Stimulated activated CD8-positive, alpha-beta memory T cell treated with anti-CD3 and anti-CD28 coated beads, Interleukin-15, amount 100 ng/mL, for 1 hour (primary cell): ENCODE data around the gene PIRT.
A peak's percentile ranks its signal among the peaks of the same experiment; 100 is the strongest.
"Not testable (repeated sequence)": the region's sequence is repeated elsewhere in the genome, so short reads cannot be mapped to it uniquely, and the experiment has no call there.

Source experiments
- DNase-seq: peaks from one replicate; pipeline ENCODE4 v3.0.0-alpha.2; 2020; ENCODE audit warnings: low read depth

Gene PIRT

DNA sequence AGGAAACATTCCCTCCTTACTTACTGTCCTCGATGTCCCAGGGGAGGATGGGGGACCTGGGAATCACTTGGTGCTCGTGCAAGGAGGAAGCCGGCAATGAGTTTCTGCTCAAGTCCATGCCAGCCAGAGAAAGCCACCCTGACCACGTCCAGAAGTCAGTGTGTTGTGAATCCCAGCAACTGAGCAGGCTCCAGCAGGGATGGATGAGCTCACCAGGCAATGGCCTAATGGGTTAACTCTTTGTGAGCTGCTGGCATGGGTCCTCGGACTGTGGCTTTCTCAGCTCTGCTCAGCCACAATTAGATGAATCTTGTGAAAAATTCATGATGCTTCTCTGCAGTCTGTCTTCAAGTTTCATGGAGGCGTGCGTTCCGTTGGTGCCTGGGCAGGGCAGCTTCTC is at the start of gene PIRT:
PIRT (minus strand) TSS at position 167 of the 400 bp plus-strand sequence. CDS start 12,442 bp downstream, outside the sequence.
- no peak for DNase-seq

GRCh38 chr17:10881959-10882358 is 44.1 kb upstream of the PIRT start:
- DNase-seq: no peak

DNA sequence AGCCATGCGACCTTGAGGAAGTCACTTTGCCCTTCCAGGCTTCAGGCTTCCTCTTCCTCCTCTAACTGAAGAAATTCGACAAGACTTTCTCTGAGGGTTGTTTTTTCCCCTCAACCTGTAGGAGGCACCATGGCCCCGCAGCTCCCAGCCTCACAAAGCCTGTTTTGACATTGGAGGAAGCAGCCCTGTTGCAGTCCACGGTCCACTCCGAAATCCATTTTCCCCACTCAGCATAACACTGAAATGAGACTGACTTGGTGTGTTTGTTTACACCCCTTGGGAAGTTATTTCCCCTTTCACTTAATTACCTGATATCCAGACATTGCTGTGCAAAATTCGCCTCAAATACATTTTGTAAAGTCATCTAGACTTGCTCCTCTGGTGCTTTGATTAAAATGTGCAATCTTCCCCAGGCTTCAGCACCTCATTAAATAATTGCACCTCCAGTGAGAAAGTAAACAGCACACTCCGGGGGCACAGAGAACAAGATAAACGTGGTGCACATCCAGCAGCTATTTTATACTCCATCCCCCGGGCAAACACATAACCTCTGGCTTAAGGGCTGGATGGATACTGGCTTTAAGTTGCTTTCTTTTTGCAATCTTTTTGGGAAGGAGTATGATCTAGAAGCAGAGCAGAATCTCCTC is 41.4 kb upstream of the PIRT start:
- no peak for DNase-seq

GRCh38 chr17:10875984-10876555 is 38.2 kb upstream of the PIRT start:
- DNase-seq: no peak

DNA sequence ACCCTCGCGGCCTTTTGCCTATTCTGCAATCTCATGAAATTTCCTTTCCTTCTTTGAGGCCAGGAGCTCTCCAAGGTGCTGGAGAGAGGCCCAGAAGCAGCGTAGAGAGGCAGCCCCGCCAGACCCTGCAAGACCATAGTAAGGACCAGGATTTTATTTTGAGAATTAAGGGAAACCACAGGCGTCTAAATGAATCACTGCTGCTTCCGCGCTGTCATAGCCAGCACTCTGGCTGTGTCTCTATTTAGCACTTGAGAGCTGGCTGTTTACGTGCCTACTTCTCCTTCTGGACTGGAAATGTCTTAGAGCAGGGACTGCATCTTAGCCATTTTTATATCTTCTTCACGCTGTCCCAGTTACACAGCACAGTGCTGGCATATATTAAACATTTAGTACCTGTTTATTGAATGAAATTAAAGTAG is 37.6 kb upstream of the PIRT start:
- no peak for DNase-seq

DNA sequence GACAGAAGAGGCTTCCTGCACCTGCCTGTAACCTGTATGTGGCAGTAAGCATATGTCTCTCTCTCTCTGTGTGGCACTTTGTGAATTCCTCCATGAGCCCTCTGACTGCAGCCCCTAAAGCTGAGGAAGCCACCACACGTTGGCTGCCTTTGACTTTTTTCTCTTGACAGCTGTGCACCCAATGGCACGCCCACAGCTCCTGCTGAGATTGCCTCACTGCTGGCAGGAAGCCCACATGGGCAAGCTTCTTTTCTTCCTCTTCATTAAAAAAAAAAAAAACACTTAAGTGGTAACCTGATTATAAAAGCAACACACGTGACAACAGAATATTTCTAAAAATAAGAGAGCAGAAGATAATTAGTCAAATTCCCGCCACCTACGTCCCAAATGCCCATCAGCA is 34.0 kb upstream of the PIRT start:
- DNase-seq: no peak

GRCh38 chr17:10870336-10871050 is 32.6 kb upstream of the PIRT start:
- no peak for DNase-seq

- not testable (repeated sequence) for DNase-seq
These were observed 30.9 kb upstream of the PIRT start for GRCh38 chr17:10868744-10869143.

DNA sequence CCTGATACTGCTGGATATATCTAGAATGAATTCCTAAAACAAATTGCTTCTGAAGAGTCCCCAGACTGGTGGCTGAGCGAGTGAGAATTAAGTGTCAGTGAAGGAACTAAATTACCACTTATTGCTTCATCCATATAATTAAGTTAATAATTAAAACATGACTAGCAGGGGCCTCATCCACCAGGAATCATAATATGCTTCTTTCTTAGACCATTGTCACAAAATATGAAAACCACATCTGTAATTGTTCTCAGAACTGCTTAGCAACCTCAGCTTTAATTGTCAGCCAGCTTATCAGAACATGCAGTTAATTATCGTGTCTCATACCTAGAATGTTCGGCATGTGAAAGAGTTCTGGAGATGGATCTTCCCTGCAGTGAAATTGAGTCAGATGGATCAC is 21.2 kb upstream of the PIRT start:
- DNase-seq: no peak

GRCh38 chr17:10857976-10858375 is 20.1 kb upstream of the PIRT start:
- DNase-seq: no peak

DNA sequence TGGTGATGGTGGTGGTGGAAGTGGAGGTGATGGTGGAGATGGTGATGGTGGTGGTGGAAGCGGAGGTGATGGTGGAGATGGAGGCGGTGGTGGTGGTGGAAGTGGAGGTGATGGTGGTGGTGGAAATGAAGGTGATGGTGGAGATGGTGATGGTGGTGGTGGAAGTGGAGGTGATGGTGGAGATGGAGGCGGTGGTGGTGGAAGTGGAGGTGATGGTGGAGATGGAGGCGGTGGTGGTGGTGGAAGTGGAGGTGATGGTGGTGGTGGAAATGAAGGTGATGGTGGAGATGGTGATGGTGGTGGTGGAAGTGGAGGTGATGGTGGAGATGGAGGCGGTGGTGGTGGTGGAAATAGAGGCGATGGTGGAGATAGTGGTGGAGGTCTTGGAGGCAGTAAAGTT is 8.7 kb upstream of the PIRT start:
- not testable (repeated sequence) for DNase-seq

GRCh38 chr17:10845388-10845751 is 7.5 kb upstream of the PIRT start:
- no peak for DNase-seq

- peak; percentile 35 for DNase-seq
These were observed 6.9 kb upstream of the PIRT start for GRCh38 chr17:10844621-10845387.

- DNase-seq: no peak
These were observed 5.9 kb upstream of the PIRT start for GRCh38 chr17:10843811-10844210.

DNA sequence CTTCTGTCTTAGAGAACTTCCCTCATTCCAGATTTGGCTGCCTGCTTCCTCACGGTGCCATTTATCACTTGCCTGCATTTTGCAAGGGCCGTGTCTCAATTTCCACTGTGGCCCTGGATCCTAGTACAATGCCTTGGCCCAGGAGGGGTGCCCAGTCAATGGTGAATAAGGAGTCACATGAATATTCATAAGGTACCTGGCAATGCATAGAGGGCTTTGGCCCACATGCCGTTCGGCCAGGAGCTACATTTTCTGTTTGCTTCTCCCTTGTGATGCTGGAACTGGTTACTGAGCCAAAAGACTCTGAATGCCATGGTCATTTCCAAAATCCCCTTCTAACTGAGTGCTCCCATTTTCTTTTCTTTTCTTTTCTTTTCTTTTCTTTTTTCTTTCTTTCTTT is 4.8 kb upstream of the PIRT start:
- DNase-seq: no peak

DNA sequence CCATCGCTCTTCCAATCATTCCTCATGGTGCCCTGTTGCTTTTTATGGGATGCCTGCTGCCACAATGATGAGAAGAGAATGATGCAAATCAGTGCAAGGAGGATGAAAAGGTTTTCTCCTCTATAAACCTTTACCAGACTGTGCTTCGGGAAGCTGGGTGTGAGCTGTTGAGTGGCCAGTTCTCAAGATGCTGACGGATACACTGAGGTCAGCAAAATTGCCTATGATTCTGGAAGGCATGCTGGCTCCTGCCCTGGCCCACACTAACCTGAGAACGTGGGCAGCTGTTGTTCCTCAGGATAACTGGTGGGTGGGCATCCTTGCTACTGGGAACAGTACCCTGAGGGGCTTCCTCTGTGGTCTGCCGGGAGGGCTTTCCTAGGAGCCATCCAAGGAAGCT is 795 bp upstream of the PIRT start:
- no peak for DNase-seq

- DNase-seq: no peak
These were observed 809 bp downstream of the PIRT start for GRCh38 chr17:10836966-10837590.

DNA sequence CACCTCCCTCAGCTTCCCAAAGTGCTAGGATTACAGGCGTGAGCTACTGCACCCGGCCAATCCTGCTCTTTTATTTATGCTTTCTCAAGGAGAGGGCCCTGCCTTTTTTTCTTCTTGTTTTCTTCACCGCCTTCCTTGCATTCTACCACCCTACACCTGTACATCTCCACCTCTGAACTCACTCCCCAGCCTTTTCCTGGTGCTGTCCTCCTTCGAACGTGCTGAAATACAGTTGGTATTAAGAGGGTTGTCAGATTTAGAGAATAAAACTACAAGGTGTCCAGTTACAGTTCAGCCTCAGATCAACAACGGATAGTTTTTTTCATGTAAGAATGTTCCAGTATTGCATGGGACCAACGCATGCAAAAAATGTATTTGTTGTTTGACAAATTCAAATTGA is 1.7 kb downstream of the PIRT start:
- DNase-seq: no peak

- no peak for DNase-seq
These were observed 6.2 kb downstream of the PIRT start for GRCh38 chr17:10831696-10832095.

DNA sequence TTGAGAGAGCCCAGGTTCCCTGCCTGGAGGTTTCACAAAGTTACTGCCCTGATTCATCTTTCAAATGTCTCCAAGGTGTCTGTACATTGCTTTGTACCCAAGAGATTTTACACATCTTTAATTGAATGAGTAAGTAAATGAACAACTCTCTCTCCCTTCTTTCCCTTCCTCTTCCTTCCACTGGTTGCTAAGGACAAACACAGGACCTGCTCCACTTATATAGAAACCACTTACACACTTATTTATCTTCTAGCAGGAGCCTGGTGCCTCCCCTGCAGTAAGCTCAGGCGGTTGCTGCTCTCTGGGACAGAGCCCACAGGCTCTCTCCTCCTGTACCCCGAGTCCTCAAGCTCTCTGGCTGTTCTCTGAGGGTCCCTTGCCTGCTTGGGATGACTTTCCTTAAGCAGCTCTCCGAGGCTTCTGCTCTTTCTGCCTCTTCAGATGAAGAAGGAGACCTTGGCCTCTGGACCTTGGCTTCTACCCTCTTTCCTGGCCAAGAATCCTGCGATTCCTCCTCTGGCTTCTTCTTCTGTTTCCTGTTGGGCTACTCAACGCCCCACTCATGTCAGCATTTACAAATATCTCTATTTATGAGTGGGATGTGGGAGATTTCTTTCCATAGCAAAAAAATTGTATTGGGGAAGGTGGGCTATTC is 9.9 kb downstream of the PIRT start:
- no peak for DNase-seq

DNA sequence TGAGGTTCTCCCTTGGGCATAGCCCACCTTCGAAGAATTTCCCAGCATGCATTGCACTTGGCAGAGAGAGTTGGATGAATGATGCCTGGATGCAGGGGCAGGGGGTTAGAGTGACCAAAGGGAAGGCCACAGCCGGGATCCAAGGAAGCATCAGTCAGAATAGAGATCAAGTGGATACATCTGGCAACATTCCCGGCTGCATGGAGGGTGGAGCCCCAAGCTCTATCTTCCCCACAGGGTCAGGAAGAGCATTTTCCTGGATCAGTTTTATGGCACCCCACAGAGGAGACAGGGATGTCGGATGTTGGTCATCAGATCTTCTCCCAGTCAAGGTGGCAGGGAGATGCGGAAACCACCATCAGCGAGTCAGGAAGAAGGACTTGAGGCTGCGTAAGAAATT is 13.0 kb downstream of the PIRT start:
- no peak for DNase-seq

GRCh38 chr17:10821770-10822169 is 16.1 kb downstream of the PIRT start:
- DNase-seq: no peak
